Ectodermal cell (in vitro differentiated cells): ENCODE data around the gene ANGPT4.

Experiments
- H3K27ac ChIP-seq: 2 replicates; pipeline ENCODE4 v1.7.0; 2013; ENCODE audit warnings: mild to moderate bottlenecking, low read depth, low read length; ENCODE audit not compliant: insufficient read depth, poor library complexity, severe bottlenecking
- H3K27me3 ChIP-seq: 2 replicates; pipeline ENCODE4 v1.7.0; 2013; ENCODE audit warnings: mild to moderate bottlenecking, low read length; ENCODE audit not compliant: insufficient read depth, control insufficient read depth, poor library complexity, severe bottlenecking
- H3K36me3 ChIP-seq: one replicate; pipeline ENCODE4 v1.7.0; 2013; ENCODE audit warnings: low read length; ENCODE audit not compliant: control insufficient read depth, insufficient read depth
- H3K4me1 ChIP-seq: one replicate; pipeline ENCODE4 v1.7.0; 2013; ENCODE audit warnings: low read length; ENCODE audit not compliant: control insufficient read depth, insufficient read depth
- H3K4me3 ChIP-seq: 2 replicates; pipeline ENCODE4 v1.7.0; 2013; ENCODE audit warnings: low read depth, low read length, control low read depth; ENCODE audit not compliant: insufficient read depth
- H3K9me3 ChIP-seq: 2 replicates; pipeline ENCODE4 v1.7.0; 2013; ENCODE audit warnings: mild to moderate bottlenecking, low read length, moderate library complexity; ENCODE audit not compliant: control insufficient read depth
- WGBS, 2 experiments: methylation state at CpG; one replicate each; pipeline ENCODE4 v1.1.7; 2013; ENCODE audit warnings: missing lambda C conversion rate in 2 of 2; 5-methylcytosine and 5-hydroxymethylcytosine counted together

ANGPT4 gene

DNA sequence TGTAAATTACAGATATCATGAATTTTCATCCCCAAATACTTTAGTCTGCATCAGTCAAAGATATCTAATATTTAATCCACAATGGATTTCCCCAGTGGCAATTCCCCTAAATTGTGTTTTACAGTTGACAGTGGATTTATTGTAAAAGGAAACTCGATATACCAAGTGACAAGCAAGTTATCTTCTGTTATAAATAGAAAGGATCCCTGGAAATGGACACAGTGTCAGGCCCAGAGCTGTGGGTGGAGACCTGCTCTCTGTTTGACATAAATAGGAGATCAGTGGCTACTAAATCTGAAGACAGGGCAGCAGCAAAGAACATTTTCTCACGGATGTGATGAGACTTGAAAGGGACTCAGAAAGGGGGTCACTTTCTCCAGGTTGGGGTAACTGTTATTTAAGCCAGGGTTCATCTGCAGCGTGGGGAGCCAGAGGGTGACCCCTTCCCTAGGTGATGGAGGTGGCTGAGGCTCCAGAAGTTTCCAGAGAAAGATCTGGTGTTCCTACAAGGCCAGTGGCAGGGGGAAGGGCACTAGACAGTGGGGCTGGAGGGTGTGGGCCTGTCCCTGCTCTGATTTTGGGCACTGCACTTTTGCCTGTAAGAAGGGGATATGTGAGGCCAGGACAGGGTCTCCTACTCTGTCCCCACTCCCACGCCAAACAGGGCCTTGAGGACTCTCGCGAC, 94.9 kb downstream of the ANGPT4 start:
- Histone ChIP-seq H3K4me3 (no peak overlapping the region), H3K4me1 (peaks cover 7% of the 10 kb centered on the region), H3K27me3 (no peaks in the 10 kb centered on the region), H3K36me3 (no peaks in the 10 kb centered on the region), H3K9me3 (no peaks in the 10 kb centered on the region), H3K27ac (no peak overlapping the region)
- 88% methylated on average over 6 of the region's 6 CpGs for WGBS, 2 experiments

DNA sequence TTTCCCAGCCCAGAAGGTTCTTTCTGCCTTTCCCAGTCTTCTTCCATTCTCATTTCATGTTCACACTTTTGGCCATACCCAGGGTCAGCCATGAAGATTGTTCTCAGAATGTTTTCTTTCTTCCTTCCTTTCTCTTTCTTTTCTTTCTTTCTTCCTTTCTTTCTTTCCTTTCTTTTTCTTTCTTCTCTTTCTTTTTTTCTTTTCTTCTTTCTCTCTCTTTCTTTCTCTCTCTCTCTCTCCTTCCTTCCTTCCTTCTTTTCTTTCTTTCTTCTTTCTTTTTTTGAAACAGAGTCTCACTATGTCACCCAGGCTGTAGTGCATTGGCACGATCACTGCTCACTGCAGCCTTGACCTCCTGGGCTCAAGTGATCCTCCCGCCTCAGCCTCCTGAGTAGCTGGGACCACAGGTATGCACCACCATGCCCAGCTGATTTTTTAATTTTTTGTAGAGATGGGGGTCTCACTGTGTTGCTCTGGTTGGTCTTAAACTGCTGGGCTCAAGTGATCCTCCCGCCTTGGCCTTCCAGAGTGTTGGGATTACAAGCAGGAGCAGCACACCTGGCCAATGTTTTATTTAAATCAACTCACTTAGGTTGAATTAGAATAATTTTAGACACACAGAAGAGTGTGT, 95.7 kb downstream of the ANGPT4 start:
- no peaks in the 10 kb centered on the region for H3K27me3 ChIP-seq
- no peak overlapping the region for H3K27ac ChIP-seq
- H3K9me3 ChIP-seq, result no peaks in the 10 kb centered on the region
- 91 to 92% methylated on average over 3 of the region's 3 CpGs for WGBS, 2 experiments
- no peaks in the 10 kb centered on the region for H3K36me3 ChIP-seq
- peaks cover 7% of the 10 kb centered on the region for H3K4me1 ChIP-seq
- H3K4me3 ChIP-seq, result no peak overlapping the region
